ENCODE data around the gene CCDC50.

The CCDC50 gene

DNA sequence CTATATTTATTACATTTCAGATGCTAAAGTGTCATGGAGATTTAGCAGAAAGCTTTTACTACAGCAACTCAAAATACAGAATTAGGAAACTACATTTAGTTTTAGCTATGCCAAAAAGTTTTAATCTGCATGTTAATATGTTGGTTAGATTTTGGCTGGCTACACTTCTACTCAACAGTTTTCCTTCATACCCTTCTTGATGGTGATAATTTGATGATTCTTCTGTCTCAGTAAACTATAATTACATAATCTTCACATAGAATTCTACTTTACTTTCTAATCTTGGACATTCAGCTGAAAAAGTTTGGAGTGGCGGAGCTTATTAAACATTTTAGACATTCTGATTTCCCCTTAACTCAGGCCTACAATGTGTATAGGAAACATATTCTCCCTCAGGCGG, 11.2 kb downstream of the CCDC50 start:
- DNase-seq (ENCODE audit: insufficient read length, low spot score): no peak
- FAIRE-seq: no peak
- TF ChIP-seq CTCF (IDR thresholded peaks at IDR 0.05; ENCODE audit: insufficient read depth, missing control alignments): no peak

DNA sequence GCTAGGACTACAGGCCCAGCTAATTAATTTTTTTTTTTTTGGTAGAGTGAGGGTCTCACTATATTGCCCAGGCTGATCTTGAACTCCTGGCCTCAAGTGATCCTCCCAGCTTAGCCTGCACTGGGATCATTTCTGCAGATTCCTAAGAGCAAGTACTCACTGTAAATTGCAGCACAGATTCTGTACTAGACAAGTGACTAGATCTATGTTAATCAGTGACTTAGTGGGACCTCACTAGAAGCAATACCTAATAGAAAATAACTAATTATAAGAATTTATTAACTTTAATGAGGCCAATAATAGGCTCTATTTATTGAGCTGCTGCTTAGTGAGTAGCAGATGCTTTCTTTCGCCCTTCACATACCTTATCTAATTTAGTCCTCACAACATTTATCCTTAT, 11.8 kb downstream of the CCDC50 start:
- no peak for TF ChIP-seq CTCF (IDR thresholded peaks at IDR 0.05; ENCODE audit: insufficient read depth, missing control alignments)
- no peak for FAIRE-seq
- no peak for DNase-seq (ENCODE audit: insufficient read length, low spot score)

GRCh38 chr3:191342006-191342405, 12.8 kb downstream of the CCDC50 start:
- TF ChIP-seq CTCF (IDR thresholded peaks at IDR 0.05; ENCODE audit: insufficient read depth, missing control alignments): no peak
- no peak for FAIRE-seq
- no peak for DNase-seq (ENCODE audit: insufficient read length, low spot score)

DNA sequence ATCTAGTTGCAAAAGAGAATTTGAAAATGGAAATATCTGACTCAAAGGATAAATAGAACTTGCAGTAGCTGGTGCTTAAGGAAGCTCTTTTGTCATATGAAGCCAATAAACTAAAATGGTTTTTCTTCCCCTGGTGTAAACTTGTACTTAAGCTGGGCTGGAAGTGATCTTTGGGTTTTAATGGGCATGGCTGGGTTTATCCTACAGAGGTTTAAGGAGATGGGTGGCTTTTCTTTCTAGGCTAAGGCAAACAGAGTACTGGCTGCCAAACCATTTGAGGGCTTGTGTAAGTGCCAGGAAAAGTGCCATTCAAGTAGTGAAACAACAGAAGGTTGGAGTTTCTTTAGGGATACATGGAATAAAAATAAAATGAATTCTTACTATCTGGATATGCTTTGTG, 13.2 kb downstream of the CCDC50 start:
- no peak for FAIRE-seq
- DNase-seq (ENCODE audit: insufficient read length, low spot score): no peak
- no peak for TF ChIP-seq CTCF (IDR thresholded peaks at IDR 0.05; ENCODE audit: insufficient read depth, missing control alignments)

DNA sequence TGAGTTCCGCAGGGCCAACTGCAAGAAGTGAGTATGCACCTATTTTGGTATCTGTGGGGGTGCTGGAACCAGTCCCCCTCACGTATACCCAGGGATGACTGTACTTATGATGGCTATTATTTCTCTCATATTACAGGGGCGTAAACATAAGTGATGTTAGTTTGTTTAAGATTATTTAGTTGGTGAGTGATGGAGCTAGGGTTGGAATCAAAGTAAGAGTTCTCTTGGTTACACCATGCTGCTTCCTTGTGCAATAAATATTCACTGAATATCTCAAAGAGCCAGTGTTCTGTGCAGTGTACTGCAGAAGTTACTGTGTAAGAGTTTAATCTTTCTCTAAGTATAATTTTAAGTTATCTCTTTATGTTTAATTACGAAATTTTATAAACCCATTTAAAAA, 13.9 kb downstream of the CCDC50 start:
- no peak for FAIRE-seq
- DNase-seq (ENCODE audit: insufficient read length, low spot score): no peak
- TF ChIP-seq CTCF (IDR thresholded peaks at IDR 0.05; ENCODE audit: insufficient read depth, missing control alignments): no peak

DNA sequence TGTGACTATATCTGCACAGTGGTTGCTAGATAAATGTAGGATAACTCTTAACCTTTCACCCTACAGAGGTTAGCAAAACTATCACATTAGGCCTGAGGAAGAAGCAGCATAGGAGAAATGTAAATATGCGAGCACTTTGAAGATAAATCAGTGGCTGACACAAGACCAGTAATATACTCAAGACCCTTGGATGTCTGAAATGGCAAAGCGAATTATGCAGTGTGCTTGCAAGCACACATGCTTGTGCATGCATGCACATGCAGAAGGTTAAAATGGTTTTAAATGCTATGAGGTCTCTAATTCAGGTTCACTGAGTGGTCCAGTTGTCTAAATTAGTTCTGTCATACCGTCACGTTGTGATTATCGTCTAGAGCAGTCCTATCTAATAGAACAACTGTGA, 14.7 kb downstream of the CCDC50 start:
- DNase-seq (ENCODE audit: insufficient read length, low spot score): no peak
- no peak for TF ChIP-seq CTCF (IDR thresholded peaks at IDR 0.05; ENCODE audit: insufficient read depth, missing control alignments)
- no peak for FAIRE-seq

- DNase-seq (ENCODE audit: insufficient read length, low spot score): no peak
- TF ChIP-seq CTCF (IDR thresholded peaks at IDR 0.05; ENCODE audit: insufficient read depth, missing control alignments): no peak
- peak; percentile 21 for FAIRE-seq
Measured at GRCh38 chr3:191345334-191345733, 16.1 kb downstream of the CCDC50 start.

Data from D721Med (cell line).